Measurements from ENCODE around the gene CNTN6. TPM values are rescaled to one million over a fixed set of nuclear protein-coding genes. Genes with fewer than 3 reads are reported as not detected.

Gene CNTN6
- total and polyA plus RNA-seq, 2 of the 13 experiments (the other 11 are each of a cell fraction or from before 2014, with no cell fraction given) = not detected

- TF ChIP-seq ZNF160 (CRISPR knock-in tag; IDR thresholded peaks at IDR 0.05) = no peak
Measured at GRCh38 chr3:1251282-1252060, 158.6 kb downstream of the CNTN6 start (continued).

DNA sequence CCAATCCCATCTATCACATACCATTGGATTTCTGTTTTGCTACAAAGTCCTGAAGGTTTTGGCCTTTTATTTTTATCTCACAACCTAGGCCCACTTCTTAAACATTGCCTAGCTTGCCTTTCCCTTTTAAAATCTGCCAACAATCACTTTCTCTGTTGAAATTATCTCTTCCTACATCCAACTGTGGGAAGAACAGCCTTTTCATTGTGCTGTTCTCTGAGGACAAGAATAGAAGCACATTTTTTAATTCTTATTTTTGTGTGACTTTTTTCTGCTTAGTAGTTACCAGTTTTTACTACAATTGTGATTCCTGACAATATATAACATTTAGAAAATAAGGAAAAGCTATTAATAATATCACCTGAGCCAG is 159.2 kb downstream of the CNTN6 start:
- Histone ChIP-seq H3K4me3 (replicated peaks in 1 of 3; ENCODE audit: insufficient read depth in 1 of 3, low read depth in 2 of 3, low read length in 3 of 3) (no peak overlapping the region), H3K9me3 (ENCODE audit: low read length) (peaks cover 79% of the 10 kb centered on the region), H3K9ac (ENCODE audit: insufficient read depth, low read depth, low read length) (no peak overlapping the region), H3K27ac (ENCODE audit: extremely low read length, insufficient read depth, low read length) (no peak overlapping the region), H2AFZ (ENCODE audit: low read length) (no peak overlapping the region), H3K4me2 (ENCODE audit: low read depth, low read length) (no peak overlapping the region), H3K36me3 (replicated peaks in 1 of 2; ENCODE audit: control insufficient read depth in 1 of 2, insufficient read depth in 2 of 2, low read length in 2 of 2) (no peaks in the 10 kb centered on the region), H3K27me3 (ENCODE audit: control insufficient read depth in 1 of 2, insufficient read depth in 2 of 2, low read length in 2 of 2) (no peaks in the 10 kb centered on the region), H3K79me2 (ENCODE audit: insufficient read depth, low read length) (no peaks in the 10 kb centered on the region), H4K20me1 (ENCODE audit: insufficient read depth, low read length) (no peaks in the 10 kb centered on the region), H3K4me1 (ENCODE audit: insufficient read depth, low read length) (no peaks in the 10 kb centered on the region)
- in situ Hi-C loops (cut with HindIII; ENCODE audit: extremely low pct_ligation_motif_present, low pct_unique_long_range_greater_than_20kb) (no loop called here), intact Hi-C loops (cut with micrococcal nuclease; ENCODE audit: unreplicated experiment) (no loop called here)
- no peak for FAIRE-seq
- no peak for DNase-seq (ENCODE audit: low spot score)
- CTCF ChIA-PET (ENCODE audit: low intra/inter-chr PET ratio, low total read pairs) = no interaction called here
- ATAC-seq = no peak
- BruUV-seq (replicated peaks) = no TSS peak
- POLR2A ChIA-PET = no interaction called here
- TF ChIP-seq TRAFD1 (CRISPR knock-in tag; IDR thresholded peaks at IDR 0.05; ENCODE audit: borderline replicate concordance) = no peak
- no peak for TF ChIP-seq NFAT5 (CRISPR knock-in tag; IDR thresholded peaks at IDR 0.05)
- TF ChIP-seq NR2F2 (IDR thresholded peaks at IDR 0.05; ENCODE audit: borderline replicate concordance, low read depth) = no peak
- TF ChIP-seq AHDC1 (CRISPR knock-in tag; IDR thresholded peaks at IDR 0.05; ENCODE audit: borderline replicate concordance) = no peak
- TF ChIP-seq ATF7-NPFF (CRISPR knock-in tag; IDR thresholded peaks at IDR 0.05; ENCODE audit: low read depth) = no peak
